Neural progenitor cell (in vitro differentiated cells): ENCODE data around the gene CENPP. TPM values are rescaled to one million over a fixed set of nuclear protein-coding genes. Genes with fewer than 3 reads are reported as not detected.

Experiments
- DNase-seq: peaks from one replicate; pipeline ENCODE4 v3.0.0-alpha.2; 2016; ENCODE audit warnings: low spot score
- H2AFZ ChIP-seq: fragments of 200-600 bp; sonication (generic); replicated peaks from 2 replicates; pipeline ENCODE4 v1.6.1; 2016; ENCODE audit warnings: antibody characterized with exemption
- H3F3A ChIP-seq: fragments of 200-600 bp; sonication (generic); 2 replicates; pipeline ENCODE4 v1.6.1; 2016; ENCODE audit warnings: antibody characterized with exemption, low read depth
- H3K27ac ChIP-seq: fragments of 200-600 bp; sonication (generic); 2 replicates; pipeline ENCODE4 v1.5.1; 2016; ENCODE audit warnings: mild to moderate bottlenecking
- H3K27me3 ChIP-seq: fragments of 200-600 bp; sonication (generic); 2 replicates; pipeline ENCODE4 v1.6.1; 2016; ENCODE audit warnings: mild to moderate bottlenecking, moderate library complexity
- H3K36me3 ChIP-seq: fragments of 200-600 bp; sonication (generic); 2 replicates; pipeline ENCODE4 v1.5.1; 2016
- H3K4me1 ChIP-seq: fragments of 200-600 bp; sonication (generic); 2 replicates; pipeline ENCODE4 v1.6.1; 2016; ENCODE audit warnings: mixed run types
- H3K4me2 ChIP-seq: fragments of 200-600 bp; sonication (generic); 2 replicates; pipeline ENCODE4 v1.6.1; 2016
- H3K4me3 ChIP-seq: fragments of 200-600 bp; sonication (generic); 2 replicates; pipeline ENCODE4 v1.5.1; 2016
- H3K79me2 ChIP-seq: fragments of 200-600 bp; sonication (generic); 2 replicates; pipeline ENCODE4 v1.6.1; 2016; ENCODE audit warnings: low read depth
- H3K9ac ChIP-seq: fragments of 200-600 bp; sonication (generic); 2 replicates; pipeline ENCODE4 v1.6.1; 2016
- H3K9me3 ChIP-seq: fragments of 200-600 bp; sonication (generic); 2 replicates; pipeline ENCODE4 v1.5.1; 2016; ENCODE audit warnings: low read depth
- H4K20me1 ChIP-seq: fragments of 200-600 bp; sonication (generic); 2 replicates; pipeline ENCODE4 v1.6.1; 2016; ENCODE audit warnings: low read depth
- H3K27ac Mint-ChIP-seq: 3 replicates; pipeline ENCODE4 v1.8.0; 2021; ENCODE audit warnings: mixed read lengths
- H3K27me3 Mint-ChIP-seq: 2 replicates; pipeline ENCODE4 v1.8.0; 2022; ENCODE audit warnings: low read depth, mild to moderate bottlenecking, inconsistent platforms, moderate library complexity, mixed read lengths; ENCODE audit not compliant: insufficient read depth
- H3K36me3 Mint-ChIP-seq: 3 replicates; pipeline ENCODE4 v1.8.0; 2021; ENCODE audit warnings: mixed read lengths
- H3K4me1 Mint-ChIP-seq: 3 replicates; pipeline ENCODE4 v1.8.0; 2021; ENCODE audit warnings: mixed read lengths
- H3K4me3 Mint-ChIP-seq: 3 replicates; pipeline ENCODE4 v1.8.0; 2021; ENCODE audit warnings: mild to moderate bottlenecking, moderate library complexity, mixed read lengths
- H3K9me3 Mint-ChIP-seq: 3 replicates; pipeline ENCODE4 v1.8.0; 2020; ENCODE audit warnings: mixed read lengths
- EZH2 ChIP-seq: fragments of 200-600 bp; sonication (generic); IDR thresholded peaks from 2 replicates; pipeline ENCODE4 v1.6.1; 2017; ENCODE audit warnings: antibody characterized with exemption, mild to moderate bottlenecking, moderate library complexity
- EZH2phosphoT487 ChIP-seq: fragments of 200-600 bp; sonication (generic); IDR thresholded peaks from 2 replicates; pipeline ENCODE4 v1.6.1; 2017; ENCODE audit warnings: antibody characterized with exemption
- total RNA-seq: library from RNA; depleted of rRNA; stranded (reverse); fragments of >200 nt; gene quantifications from 2 replicates; pipeline ENCODE4 v1.2.3, GENCODE V29; 2015; ENCODE audit warnings: low replicate concordance
- TF ChIP-seq, protein P1 (sequence below): fragments of 200-600 bp; sonication (generic); IDR thresholded peaks from 2 replicates; pipeline ENCODE4 v1.5.1; 2017; ENCODE audit warnings: antibody characterized with exemption, mild to moderate bottlenecking

CENPP gene
- total RNA-seq, 1 donor from 2014 or later, result 10.7 TPM

DNA sequence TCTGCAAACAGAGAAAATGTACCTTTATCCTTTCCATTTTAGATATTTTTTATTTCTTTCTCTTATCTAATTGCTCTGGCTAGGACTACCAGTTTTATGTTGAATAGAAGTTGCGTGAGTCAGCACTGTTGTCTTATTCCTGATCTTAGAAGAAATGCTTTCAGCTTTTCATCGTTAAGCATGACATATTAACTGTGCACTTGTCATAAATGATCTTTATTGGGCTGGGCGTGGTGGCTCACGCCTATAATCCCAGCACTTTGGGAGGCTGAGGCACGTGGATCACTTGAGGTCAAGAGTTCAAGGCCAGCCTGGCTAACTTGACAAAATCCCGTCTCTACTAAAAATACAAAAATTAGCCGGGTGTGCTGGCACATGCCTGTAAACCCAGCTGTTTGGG lies 218.2 kb downstream of the CENPP start:
- no peaks in the 10 kb centered on the region for H3K79me2 ChIP-seq
- no peak for DNase-seq
- H3K9me3 Mint-ChIP-seq, result peaks cover 8% of the 10 kb centered on the region
- TF ChIP-seq, protein P1, sequence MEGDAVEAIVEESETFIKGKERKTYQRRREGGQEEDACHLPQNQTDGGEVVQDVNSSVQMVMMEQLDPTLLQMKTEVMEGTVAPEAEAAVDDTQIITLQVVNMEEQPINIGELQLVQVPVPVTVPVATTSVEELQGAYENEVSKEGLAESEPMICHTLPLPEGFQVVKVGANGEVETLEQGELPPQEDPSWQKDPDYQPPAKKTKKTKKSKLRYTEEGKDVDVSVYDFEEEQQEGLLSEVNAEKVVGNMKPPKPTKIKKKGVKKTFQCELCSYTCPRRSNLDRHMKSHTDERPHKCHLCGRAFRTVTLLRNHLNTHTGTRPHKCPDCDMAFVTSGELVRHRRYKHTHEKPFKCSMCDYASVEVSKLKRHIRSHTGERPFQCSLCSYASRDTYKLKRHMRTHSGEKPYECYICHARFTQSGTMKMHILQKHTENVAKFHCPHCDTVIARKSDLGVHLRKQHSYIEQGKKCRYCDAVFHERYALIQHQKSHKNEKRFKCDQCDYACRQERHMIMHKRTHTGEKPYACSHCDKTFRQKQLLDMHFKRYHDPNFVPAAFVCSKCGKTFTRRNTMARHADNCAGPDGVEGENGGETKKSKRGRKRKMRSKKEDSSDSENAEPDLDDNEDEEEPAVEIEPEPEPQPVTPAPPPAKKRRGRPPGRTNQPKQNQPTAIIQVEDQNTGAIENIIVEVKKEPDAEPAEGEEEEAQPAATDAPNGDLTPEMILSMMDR, result no peak
- TF ChIP-seq EZH2phosphoT487, result no peak
- TF ChIP-seq EZH2, result no peak
- H3K27me3 ChIP-seq, result no peaks in the 10 kb centered on the region
- no peak overlapping the region for H3K9ac ChIP-seq
- no peak overlapping the region for H3K4me3 Mint-ChIP-seq
- no peaks in the 10 kb centered on the region for H4K20me1 ChIP-seq
- H3K36me3 ChIP-seq, result no peaks in the 10 kb centered on the region
- no peaks in the 10 kb centered on the region for H3K4me1 Mint-ChIP-seq
- H3K9me3 ChIP-seq, result no peaks in the 10 kb centered on the region
- no peaks in the 10 kb centered on the region for H3K27me3 Mint-ChIP-seq
- no peaks in the 10 kb centered on the region for H3F3A ChIP-seq
- H3K4me3 ChIP-seq, result no peak overlapping the region
- H3K4me1 ChIP-seq, result no peaks in the 10 kb centered on the region
- H2AFZ ChIP-seq, result no peak overlapping the region
- H3K27ac ChIP-seq, result no peak overlapping the region
- H3K4me2 ChIP-seq, result no peak overlapping the region
- H3K27ac Mint-ChIP-seq, result no peak overlapping the region
- no peaks in the 10 kb centered on the region for H3K36me3 Mint-ChIP-seq

DNA sequence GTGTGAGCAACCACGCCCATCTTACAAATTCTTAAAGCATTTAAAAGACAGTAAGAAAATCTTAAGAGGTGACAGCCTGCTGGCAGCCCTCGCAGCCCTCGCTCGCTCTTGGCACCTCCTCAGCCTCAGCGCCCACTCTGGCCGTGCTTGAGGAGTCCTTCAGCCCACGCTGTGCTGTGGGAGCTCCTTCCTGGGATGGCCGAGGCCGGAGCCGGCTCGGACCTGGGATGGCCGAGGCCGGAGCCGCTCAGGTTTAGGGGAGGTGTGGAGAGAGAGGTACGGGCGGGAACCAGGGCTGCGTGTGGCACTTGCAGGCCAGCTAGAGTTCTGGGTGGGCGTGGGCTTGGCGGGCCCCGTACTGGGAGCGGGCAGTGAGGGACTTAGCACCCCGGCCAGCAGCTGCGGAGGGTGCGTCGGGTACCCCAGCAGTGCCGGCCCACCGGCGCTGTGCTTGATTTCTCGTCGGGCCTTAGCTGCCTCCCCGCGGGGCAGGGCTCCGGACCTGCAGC lies 219.3 kb downstream of the CENPP start:
- no peaks in the 10 kb centered on the region for H3K79me2 ChIP-seq
- no peak overlapping the region for H3K4me3 Mint-ChIP-seq
- no peaks in the 10 kb centered on the region for H3K36me3 Mint-ChIP-seq
- no peaks in the 10 kb centered on the region for H3F3A ChIP-seq
- no peak overlapping the region for H3K27ac ChIP-seq
- H3K36me3 ChIP-seq, result no peaks in the 10 kb centered on the region
- no peaks in the 10 kb centered on the region for H3K27me3 ChIP-seq
- H3K4me1 ChIP-seq, result no peaks in the 10 kb centered on the region
- DNase-seq, result no peak
- H3K27me3 Mint-ChIP-seq, result no peaks in the 10 kb centered on the region
- no peaks in the 10 kb centered on the region for H3K9me3 ChIP-seq
- H2AFZ ChIP-seq, result no peak overlapping the region
- no peak overlapping the region for H3K4me3 ChIP-seq
- H3K4me2 ChIP-seq, result no peak overlapping the region
- H3K9me3 Mint-ChIP-seq, result peaks cover 8% of the 10 kb centered on the region
- no peak overlapping the region for H3K9ac ChIP-seq
- TF ChIP-seq, protein P1, result no peak
- TF ChIP-seq EZH2phosphoT487, result no peak
- no peak for TF ChIP-seq EZH2
- H3K27ac Mint-ChIP-seq, result no peak overlapping the region
- H4K20me1 ChIP-seq, result no peaks in the 10 kb centered on the region
- no peaks in the 10 kb centered on the region for H3K4me1 Mint-ChIP-seq

DNA sequence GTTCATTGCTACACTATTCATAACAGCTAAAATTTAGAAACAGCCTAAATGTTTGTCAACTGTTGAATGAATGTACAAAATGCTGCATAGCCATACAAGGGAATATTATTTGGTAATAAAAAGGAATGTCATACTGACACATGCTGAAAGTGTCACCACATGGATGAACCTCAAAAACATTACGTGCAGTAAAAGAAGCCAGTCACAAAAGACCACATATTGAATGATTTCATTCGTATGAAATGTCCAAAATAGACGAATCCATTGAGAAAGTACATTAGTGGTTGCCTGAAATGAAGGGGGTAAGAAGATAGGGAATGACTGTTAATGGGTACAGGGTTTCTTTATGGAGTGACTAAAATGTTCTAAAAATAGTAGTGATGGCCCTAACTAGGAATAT lies 221.6 kb downstream of the CENPP start:
- no peaks in the 10 kb centered on the region for H3K9me3 ChIP-seq
- TF ChIP-seq EZH2phosphoT487 (no peak), EZH2 (no peak)
- TF ChIP-seq, protein P1, result no peak
- no peaks in the 10 kb centered on the region for H4K20me1 ChIP-seq
- H3F3A ChIP-seq, result no peaks in the 10 kb centered on the region
- H3K9me3 Mint-ChIP-seq, result peaks cover 8% of the 10 kb centered on the region
- no peak for DNase-seq
- H2AFZ ChIP-seq, result no peak overlapping the region
- H3K27ac Mint-ChIP-seq, result no peak overlapping the region
- H3K4me3 ChIP-seq, result no peak overlapping the region
- no peaks in the 10 kb centered on the region for H3K36me3 ChIP-seq
- H3K4me1 Mint-ChIP-seq, result no peaks in the 10 kb centered on the region
- no peak overlapping the region for H3K4me3 Mint-ChIP-seq
- H3K4me1 ChIP-seq, result no peaks in the 10 kb centered on the region
- H3K79me2 ChIP-seq, result no peaks in the 10 kb centered on the region
- no peaks in the 10 kb centered on the region for H3K27me3 ChIP-seq
- H3K27ac ChIP-seq, result no peak overlapping the region
- H3K4me2 ChIP-seq, result no peak overlapping the region
- no peaks in the 10 kb centered on the region for H3K27me3 Mint-ChIP-seq
- no peak overlapping the region for H3K9ac ChIP-seq
- H3K36me3 Mint-ChIP-seq, result no peaks in the 10 kb centered on the region
